Suppressor macrophage treated with lipopolysaccharide for 1 hour (primary cell): Measurements from ENCODE around the gene TMPRSS2.

Experiments
- DNase-seq, 3 donors: peaks; one replicate each; pipeline ENCODE4 v3.0.0-alpha.2; 2020 to 2022

TMPRSS2 gene

DNA sequence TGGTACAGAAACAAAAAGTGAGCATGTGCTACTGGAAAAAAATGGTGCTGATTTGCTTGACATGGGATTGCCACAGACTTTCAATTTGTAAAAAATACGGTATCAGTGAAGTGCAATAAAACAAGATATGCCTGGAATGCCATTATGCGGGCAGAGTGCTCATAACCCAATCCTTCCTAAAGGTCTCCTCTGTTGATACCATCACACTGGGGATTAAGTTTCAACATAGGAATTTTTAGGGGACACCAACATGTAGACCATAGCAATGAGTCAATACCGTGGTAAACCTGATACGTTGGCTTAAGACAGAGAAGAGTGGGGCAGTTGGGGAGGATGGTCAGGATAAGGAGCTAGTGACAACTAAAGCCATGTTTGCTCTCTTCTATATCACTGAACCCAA, 61.4 kb downstream of the TMPRSS2 start:
- DNase-seq = no peak

DNA sequence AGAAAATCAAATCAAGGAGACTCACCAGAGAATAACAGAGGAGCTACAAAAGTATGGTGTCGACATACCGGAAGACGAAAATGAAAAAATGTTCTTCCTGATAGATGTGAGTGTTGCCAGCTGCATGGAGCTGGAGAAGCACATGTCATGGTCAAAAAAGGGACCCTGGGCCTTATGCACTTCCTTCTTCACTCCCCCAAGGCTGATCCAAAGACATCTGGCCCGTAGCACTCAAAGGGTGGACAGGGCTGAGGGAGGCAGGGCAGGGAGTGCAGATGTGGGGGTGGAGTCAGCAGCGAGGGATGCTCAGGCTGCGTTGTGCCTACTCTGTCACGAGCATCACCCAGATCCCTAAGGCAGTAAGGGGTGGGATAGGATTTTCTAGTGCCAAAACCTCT, 62.5 kb downstream of the TMPRSS2 start:
- no peak for DNase-seq

DNA sequence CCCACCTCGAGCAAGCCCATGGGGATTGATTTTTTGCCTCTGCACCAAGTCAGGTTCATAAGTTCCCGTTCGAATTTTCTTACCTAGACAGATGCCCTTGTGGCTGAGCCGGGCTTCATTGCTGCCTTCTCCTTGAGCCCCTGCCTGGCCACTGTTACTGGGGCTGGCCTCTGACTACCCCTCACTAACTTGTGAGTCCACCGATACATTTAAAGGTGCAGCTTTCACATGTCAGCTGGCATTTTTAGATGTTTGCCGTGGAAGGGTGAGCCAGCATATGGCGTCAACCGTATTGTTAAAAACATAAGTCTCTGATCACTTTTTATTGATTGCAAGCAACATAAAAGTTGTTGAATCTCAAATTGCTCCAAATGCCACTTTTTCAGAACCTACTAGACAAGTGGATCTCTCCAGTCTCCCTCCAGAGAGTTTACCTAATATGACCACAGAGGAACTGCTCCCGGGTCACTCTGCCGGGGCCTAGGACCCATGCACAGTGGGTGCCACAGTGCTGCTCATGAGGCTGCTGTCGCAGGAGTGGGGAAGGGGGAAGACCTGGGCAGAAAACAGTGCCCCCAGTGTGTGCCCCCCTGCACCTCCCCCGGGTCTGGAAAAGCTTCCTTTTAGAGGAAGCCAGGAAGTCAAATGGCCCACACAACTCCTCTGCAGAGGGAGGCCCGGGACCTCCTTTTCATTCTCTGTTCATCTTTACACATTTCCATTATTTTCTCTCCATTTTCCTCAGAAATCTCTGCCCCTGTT, 63.1 kb downstream of the TMPRSS2 start:
- no peak for DNase-seq

DNA sequence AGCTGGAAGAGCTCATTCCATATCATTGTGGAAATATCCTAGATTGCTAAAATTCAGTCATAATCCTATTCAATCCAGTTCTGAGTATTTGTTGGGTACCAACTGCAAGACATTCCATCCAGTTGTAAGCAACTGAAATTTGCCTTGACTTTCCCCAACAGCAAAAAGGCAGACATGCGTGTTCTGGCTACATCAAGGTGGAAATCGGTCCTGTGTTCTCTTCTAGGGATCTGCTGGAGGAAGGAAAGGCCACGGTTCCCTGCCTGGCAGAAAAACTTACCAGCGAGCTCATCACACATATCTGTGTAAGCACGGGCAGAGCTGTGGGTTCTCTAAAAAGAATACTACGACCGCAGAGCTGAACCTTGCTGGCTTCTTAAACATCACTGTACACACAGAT, 64.4 kb downstream of the TMPRSS2 start:
- no peak for DNase-seq

DNA sequence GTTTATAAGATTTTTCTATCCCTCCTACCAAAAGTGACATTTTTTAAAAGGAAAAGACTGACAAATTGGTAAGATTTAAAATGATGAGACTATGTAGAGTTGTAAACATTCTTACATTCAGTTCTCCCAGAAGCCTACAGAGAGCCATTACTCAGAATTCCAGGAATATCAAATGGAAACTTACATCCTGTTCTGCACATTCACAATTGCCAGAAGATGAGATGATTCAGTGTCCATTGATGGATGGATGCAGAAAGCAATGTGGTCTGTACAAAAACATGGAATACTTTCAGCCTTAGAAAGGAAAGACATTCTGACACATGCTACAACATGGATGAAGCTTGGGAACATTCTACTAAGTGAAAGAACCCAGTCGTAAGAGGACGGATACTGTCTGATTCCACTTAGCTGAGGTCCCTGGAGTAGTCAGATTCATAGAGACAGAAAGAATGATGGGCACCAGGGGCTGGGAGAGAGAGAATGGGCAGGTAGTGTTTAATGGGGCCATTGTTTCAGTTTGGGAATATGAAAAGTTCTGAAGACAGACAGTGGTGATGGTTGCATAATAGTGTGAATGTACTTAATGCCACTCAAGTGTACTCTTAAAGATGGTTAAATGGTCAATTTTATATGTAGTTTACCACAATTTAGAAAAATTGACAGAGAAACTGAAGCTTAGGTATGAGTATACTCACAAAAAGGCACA, 65.3 kb downstream of the TMPRSS2 start:
- no peak for DNase-seq

DNA sequence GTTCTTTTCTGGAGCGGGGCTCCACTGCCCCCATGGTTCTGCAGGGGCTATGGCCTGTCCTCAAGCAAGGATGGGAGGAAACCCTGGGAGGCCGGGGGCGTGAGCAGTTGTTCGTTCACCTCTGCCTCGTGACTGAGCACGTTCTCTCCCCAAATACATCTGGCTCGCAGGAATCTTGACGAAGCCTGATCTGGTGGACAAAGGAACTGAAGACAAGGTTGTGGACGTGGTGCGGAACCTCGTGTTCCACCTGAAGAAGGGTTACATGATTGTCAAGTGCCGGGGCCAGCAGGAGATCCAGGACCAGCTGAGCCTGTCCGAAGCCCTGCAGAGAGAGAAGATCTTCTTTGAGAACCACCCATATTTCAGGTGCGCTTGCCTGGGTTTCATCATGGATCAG, 66.4 kb downstream of the TMPRSS2 start:
- no peak for DNase-seq

DNA sequence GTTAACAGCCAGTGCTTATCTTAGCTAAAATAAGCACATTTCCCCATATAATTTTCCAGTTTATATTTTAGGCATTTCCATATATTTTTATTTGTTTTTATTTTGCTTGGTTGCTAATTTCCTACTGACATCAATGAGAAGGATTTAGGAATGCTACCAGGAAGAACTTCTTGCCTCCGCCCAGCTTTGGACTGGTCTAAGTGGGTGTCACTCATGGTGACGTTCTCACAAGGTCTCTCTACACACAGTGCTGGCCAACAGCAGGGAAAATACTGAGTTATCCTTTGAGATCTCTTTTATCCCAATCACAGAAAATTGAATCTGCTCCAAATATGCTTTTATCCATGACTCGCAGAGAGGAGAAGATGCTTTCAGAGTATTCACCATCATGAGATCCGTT, 68.7 kb downstream of the TMPRSS2 start:
- no peak for DNase-seq

DNA sequence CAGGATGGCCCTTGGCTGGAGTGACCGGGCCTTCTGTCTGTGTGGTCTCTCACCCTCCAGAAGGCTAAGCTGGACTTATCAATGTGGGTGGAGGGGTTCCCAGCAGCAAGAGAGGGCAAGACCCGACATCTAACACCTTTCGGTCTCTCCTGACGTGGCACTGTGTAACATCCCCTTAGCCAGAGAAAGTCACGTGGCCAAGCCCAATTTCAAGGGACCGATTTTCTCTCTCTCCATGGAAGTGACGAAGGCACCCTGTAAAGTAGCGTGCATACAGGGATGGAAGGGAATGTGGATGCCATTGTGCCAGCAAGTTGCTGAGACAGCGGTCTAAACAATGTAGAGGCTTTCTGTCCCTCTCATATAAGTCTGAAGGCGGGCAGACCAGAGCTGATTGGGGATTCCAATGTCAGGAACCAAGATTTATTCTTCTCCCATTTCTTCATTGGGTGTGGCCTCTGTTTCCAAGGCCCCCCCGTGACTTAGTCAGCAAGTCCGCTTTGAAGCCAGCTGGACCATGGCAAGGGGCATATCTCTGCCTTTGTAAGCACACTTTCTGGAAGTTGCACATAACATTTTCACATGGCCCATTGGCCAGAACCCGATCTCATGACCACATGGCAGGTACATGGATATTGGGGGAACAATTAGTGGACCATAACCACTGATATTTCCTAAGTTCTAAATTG, 69.4 kb downstream of the TMPRSS2 start:
- no peak for DNase-seq

DNA sequence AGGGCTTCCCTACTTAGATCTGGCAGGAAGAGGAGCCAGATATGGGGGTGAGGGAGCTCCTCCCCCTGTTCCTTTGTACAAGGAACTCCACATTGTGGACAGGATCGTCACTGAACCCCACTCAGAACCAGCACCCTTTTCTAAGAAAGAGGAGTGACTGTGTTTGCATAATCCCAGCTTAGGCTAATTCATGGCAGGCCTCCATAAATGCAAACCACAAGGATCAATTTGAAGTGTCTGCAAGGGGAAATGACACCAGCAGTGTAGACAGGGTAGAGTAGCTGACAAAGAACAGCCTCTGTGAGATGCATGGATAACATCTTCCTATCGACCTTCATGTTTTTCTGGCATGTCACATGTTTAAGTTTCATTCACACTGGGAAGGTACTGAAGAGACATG, 70.2 kb downstream of the TMPRSS2 start:
- no peak for DNase-seq

DNA sequence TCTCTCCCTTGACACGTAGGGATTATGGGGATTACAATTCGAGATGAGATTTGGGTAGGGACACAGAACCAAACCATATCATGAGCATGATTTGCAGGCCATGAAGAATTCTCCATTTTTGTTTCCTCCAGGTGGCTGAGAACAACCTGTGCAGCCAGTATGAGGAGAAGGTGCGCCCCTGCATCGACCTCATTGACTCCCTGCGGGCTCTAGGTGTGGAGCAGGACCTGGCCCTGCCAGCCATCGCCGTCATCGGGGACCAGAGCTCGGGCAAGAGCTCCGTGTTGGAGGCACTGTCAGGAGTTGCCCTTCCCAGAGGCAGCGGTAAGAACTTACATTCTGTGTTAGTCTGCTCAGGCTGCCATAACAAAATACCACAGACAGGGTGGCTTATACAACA, 72.3 kb downstream of the TMPRSS2 start:
- no peak for DNase-seq

DNA sequence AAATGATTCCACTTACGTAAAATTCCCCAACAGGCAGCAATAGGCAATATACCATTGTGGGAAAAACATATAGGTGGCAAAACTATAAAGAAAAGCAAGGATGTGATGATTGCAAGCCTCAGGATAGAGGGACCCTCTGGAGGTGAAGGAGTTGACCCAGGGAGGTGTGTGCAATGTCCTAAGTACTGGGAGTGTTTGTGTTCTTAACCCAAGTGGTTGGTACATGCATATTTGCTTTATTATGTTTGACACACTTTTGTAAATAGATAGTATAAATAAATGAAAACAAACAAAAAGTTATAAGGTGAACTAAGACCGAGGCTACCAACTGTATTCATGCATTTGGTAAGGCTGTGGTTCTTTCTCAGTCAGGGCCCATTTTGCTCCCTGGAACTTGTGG, 74.4 kb downstream of the TMPRSS2 start:
- no peak for DNase-seq

DNA sequence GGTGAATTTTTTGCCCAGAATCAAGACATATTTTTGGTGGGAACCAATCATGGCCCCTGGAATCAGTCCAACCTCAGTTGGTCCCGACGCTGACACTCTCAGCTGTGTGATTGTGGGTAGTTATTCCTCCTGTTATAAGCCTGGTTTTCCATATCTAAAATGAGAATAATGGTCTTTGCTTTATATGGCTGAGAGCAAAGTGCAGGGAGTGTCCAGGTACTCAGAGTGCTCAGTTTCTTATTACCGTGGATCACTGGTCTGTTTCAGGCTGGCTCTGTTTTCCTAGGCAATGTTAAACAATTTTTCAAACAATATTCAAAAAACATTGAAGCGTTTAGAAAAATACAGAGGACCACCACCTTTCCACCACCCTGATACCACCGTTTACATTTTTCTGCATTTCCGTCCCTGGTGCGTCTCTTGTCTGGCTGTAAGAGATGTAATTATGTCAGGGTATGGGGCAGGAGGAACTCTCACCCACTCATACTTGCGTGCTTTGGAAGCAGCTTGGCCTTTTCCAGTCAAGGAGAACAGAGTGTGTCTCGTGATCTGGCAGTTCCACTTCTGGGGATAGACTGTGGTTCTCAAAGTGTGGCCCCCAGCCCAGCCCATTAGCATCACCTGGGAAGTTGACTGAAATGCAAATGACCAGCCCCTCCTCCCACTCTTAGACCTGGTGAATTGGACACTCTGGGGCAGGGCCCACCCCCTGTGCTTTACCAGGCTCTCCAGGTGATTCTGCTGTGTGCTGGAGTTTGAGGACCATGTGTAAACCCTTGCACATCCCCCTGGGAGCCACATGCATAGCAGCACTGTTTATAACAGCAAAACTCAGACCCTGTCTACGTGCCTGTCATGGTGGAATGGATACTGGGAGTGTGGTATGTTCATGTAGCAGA, 75.1 kb downstream of the TMPRSS2 start:
- no peak for DNase-seq

DNA sequence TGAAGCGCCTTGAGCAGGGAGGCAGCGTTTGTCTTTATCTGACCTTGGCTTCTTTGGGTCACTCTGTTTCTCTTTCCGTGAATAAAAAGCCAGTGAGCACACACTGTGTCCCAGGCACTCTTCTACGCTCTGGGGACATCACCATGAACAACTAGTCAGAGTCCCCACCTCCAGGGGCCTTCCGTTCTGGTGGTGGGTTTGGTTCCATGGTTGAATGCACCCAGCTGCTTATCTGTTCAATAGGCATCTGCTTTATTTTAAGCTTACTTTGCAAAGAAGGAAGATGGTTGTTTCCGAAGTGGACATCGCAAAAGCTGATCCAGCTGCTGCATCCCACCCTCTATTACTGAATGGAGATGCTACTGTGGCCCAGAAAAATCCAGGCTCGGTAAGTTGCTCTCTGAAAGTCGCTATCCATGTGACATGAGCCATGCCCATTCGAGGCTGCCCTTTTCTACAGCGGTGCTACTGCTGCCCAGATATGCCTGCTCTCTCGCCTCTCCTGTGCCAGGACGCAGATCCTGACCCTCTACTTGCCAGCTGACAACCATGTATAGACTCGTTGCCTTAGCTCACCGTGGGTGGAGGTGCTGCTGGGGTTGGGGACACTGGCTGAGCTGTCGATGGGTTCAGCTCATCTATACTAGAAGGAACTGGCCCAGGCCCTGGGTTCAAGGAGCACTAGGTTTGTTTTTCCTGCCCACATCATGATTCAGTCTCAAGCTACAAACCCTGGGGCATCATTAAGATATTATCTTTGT, 76.0 kb downstream of the TMPRSS2 start:
- DNase-seq = no peak

DNA sequence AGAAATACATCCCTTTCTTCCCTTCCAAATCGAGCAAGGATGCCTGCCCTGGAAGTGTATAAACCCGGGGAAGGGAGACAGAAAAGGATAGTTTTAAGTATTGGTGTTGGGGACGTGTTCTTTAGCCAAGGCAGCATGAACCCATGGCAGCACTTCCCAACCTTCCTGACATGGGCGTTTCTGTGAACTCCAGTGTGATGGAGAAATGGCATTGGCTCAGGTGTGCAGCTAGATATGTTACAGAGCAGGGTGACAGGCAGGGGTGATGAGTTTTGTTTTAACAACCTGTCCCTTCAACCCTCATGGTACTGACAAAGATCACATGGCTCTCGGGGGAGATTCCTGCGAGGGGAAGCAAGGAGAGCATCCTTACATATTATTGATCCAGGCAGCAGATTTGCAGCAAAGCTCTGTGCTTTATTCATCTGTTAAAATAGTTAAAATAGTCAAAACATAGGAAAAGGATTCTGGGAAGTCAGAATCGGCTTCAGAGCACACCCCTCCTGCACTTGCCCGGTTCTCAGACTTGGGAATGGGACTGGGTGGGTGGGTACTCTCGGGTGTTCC, 78.0 kb downstream of the TMPRSS2 start:
- DNase-seq = no peak

DNA sequence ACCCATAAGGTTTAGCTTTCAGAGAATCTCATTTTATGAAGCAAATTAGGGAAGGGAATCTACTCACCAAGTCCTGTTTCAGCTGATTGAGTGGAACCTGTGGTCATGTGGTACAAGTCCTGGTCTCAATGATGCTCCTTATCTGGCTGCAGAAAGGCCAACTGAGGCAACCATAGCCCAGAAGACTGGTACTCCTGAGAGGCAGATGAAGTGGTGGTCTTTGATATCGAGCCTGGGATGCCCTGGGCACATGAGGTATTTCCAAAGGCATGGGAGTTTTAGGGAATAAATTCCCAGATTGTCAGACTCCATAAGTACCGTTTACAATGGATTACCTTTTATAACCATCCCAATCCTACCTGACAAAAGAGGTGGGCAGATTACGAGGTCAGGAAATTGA, 78.7 kb downstream of the TMPRSS2 start:
- DNase-seq = no peak

DNA sequence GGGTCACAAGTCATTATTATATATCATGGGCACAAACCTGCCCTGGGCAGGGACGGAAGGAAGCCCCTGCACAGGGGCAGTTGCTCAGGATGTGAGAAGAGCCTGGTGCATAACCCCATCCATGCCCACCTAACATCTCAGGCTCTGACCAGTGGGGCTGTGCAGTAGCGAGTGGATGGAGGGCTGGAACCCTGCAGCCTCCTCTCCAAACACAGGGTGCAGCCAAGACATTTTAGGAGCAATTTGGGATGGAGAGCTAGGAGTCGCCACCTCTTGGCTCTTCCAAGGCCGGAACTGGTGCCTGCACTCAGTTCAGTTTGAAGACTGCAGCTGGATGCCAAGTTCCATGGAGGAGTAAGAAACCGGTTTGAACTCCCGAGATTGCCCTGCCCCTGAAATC, 79.1 kb downstream of the TMPRSS2 start:
- no peak for DNase-seq

DNA sequence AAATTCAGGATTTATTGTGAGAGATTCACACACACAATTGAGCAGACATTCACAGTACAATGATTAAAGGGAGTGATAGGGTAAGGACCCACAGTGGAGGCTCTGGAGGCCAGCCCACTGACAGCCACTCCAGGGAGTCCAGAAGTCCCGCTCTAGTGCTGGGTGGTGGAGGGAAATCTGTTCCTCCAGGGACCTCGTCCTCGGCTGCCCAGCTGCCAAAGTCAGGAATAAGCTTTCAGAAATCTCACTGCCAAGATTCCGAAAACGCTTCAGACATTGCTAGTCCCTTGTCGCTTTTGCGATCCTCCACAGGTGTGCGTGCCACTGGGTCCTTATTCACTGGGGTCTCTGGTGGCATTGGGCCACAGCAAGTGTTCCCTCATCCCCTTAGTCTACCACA, 79.6 kb downstream of the TMPRSS2 start:
- DNase-seq = no peak

DNA sequence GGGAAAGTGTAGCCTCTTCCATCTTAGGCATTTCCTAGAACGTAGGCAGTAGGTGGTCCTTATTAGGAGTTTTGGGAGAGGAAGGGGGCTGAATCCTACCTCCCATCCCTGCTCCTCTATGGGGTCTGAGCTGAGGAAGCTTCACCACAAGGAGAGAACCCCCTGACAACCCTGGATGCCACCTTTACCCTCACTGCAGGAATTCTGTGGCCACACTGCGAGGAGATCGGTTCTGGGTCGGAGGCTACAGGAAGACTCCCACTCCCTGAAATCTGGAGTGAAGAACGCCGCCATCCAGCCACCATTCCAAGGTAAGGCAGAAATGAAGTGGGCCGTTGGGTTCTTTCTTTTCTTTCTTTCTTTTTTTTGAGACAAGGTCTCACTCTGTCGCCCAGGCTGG, 80.4 kb downstream of the TMPRSS2 start:
- no peak for DNase-seq

DNA sequence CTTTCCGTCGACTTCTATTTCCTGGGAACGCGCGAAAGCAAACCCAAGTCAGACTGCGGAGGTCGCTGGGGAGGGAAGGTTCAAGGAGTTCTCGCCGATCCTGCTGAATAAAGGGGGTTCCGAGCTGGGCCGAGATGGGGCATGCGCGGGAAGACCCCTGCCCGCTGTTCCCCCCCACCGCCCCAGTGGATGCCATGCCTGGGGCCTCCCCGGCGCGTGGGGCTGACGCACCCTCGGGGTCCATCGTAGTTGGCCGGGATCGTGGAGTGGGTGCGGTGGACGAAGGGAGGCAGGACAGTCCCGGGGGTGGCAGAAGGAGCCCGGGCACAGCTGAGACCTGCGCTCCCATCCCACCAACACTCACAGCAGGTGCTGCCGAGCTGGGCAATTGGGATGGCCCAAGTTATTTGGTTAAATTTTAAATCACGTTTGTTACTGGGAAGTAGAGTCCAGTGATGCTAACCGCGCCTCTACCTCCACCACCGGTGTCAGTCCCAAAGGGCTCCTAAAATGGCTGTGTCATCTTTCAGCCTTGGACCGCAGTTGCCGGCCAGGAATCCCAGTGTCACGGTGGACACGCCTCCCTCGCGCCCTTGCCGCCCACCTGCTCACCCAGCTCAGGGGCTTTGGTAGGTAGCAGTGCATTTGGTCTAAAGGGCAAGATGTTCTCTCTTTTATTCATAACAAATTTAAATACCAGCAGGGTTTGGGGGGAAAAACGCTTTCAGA, 81.1 kb downstream of the TMPRSS2 start:
- DNase-seq = peak; percentile 40 to 74 (median 62)

DNA sequence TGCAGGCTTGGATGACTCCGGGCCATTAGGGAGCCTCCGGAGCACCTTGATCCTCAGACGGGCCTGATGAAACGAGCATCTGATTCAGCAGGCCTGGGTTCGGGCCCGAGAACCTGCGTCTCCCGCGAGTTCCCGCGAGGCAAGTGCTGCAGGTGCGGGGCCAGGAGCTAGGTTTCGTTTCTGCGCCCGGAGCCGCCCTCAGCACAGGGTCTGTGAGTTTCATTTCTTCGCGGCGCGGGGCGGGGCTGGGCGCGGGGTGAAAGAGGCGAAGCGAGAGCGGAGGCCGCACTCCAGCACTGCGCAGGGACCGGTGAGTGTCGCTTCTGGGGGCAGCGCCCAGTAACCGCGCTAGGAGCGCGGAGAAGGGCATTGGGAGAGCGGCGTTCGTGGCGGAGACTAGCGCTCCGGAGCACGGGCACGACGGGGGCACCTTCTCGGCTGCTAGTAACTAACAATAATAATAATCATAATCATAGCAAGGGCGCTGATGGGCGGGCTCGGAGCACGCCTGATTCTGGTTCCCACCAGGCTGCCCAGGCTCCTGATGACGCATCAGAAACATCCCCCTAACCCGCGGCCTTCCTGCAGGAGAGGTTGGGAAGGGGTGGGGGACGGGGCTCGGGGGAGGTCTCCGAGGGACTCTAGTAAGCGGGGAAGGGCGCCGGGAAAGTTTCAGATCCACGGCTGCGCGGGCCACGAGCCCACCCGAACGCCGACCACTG, 81.8 kb downstream of the TMPRSS2 start, which contains the start of gene MX1:
Gene MX1 (plus strand): TSS at position 286 of the 722 bp plus-strand sequence. CDS start 5,832 bp downstream, outside the sequence.
- peak; percentile 93 to 96 (median 94) for DNase-seq
